Type B pancreatic cell (in vitro differentiated cells): ENCODE measurements around the gene SPOCK3. TPM values are rescaled to one million over a fixed set of nuclear protein-coding genes. Genes with fewer than 3 reads are reported as not detected.

Experiments
- DNase-seq: peaks from one replicate; pipeline ENCODE4 v3.0.0; 2021; ENCODE audit warnings: mixed read lengths; ENCODE audit not compliant: unreplicated experiment; ENCODE audit errors: extremely low spot score
- H3K27ac Mint-ChIP-seq: 2 replicates; pipeline ENCODE4 v1.8.0; 2021; ENCODE audit warnings: mild to moderate bottlenecking, mixed read lengths
- H3K27me3 Mint-ChIP-seq: 2 replicates; pipeline ENCODE4 v1.8.0; 2021; ENCODE audit warnings: mixed read lengths
- H3K36me3 Mint-ChIP-seq: 2 replicates; pipeline ENCODE4 v1.8.0; 2021; ENCODE audit warnings: mixed read lengths
- H3K4me1 Mint-ChIP-seq: one replicate; pipeline ENCODE4 v1.8.0; 2021; ENCODE audit warnings: mixed read lengths; ENCODE audit not compliant: unreplicated experiment
- H3K4me3 Mint-ChIP-seq: 2 replicates; pipeline ENCODE4 v1.8.0; 2021; ENCODE audit warnings: mild to moderate bottlenecking, mixed read lengths
- H3K9me3 Mint-ChIP-seq: 2 replicates; pipeline ENCODE4 v1.8.0; 2021; ENCODE audit warnings: mixed read lengths
- total RNA-seq: library from RNA; stranded (reverse); gene quantifications from 2 replicates; pipeline ENCODE4 v1.2.1, GENCODE V29; 2021; ENCODE audit warnings: low replicate concordance
- TF ChIP-seq, protein P1 (sequence below): fragments of 200-600 bp; sonication (generic); conservative IDR thresholded peaks from 2 replicates; pipeline ENCODE4 v1.5.0; 2021; ENCODE audit warnings: antibody characterized with exemption, mild to moderate bottlenecking

Gene SPOCK3
- total RNA-seq, 1 donor from 2014 or later, result 7.1 TPM

DNA sequence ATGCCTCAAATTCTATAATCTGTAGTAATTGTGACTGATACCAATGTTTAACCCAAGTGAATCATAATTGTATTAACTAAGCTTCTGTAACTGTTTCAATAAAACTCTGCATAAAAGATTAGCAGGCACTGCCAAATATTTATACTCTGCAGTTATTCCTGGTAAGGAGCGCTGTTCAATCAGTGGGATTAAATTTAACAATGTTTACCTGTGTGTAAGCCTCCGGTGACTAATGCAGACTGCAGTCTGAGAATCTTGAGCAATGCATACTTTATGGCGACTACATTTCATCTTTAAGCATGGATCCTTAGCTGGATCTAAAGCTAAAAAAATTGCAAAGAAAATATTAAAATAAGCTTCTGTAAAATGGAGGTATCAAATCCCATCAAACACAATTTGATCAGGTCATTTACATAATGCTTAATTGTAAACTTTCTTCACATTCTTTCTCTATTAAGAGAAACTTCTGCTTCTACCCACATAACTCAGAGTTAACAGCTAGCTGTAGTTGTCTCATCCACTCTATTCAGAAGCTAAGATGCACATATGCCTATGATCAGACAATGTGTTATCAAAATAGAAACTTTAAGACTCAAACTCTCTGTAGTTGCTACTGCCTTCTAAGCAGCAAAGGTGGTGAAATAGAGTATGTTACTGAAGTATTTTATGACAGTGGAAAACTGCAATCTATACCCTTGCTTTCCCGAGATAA lies 234.0 kb downstream of the SPOCK3 start:
- Mint-ChIP-seq H3K4me3 (no peak overlapping the region), H3K27ac (no peak overlapping the region)
- no peak for DNase-seq

DNA sequence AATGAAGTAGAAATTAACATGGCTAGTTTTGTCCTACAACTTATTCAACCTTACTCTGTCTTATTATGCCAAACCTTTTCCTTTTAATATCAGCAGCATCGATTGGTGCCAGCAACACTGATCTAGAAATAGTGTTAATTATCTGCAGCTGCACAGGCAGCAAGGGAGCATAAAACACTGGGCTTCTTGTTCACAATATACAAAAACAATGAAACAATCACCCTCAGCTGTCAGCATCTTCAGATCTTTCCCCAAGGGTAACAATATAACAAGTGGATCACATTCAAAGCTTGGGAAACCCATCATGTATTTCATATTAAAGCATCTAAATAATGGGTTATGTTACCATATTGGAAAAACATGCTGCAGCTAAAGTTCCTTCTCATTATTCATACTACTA lies 238.1 kb downstream of the SPOCK3 start:
- Mint-ChIP-seq H3K27ac (no peak overlapping the region), H3K4me3 (no peak overlapping the region), H3K4me1 (no peaks in the 10 kb centered on the region), H3K27me3 (no peaks in the 10 kb centered on the region), H3K9me3 (no peaks in the 10 kb centered on the region), H3K36me3 (no peaks in the 10 kb centered on the region)
- no peak for DNase-seq
- TF ChIP-seq, protein P1, sequence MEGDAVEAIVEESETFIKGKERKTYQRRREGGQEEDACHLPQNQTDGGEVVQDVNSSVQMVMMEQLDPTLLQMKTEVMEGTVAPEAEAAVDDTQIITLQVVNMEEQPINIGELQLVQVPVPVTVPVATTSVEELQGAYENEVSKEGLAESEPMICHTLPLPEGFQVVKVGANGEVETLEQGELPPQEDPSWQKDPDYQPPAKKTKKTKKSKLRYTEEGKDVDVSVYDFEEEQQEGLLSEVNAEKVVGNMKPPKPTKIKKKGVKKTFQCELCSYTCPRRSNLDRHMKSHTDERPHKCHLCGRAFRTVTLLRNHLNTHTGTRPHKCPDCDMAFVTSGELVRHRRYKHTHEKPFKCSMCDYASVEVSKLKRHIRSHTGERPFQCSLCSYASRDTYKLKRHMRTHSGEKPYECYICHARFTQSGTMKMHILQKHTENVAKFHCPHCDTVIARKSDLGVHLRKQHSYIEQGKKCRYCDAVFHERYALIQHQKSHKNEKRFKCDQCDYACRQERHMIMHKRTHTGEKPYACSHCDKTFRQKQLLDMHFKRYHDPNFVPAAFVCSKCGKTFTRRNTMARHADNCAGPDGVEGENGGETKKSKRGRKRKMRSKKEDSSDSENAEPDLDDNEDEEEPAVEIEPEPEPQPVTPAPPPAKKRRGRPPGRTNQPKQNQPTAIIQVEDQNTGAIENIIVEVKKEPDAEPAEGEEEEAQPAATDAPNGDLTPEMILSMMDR, result no peak

More for the DNA sequence above, 234.0 kb downstream of the SPOCK3 start:
- Mint-ChIP-seq H3K27me3 (no peaks in the 10 kb centered on the region), H3K36me3 (no peaks in the 10 kb centered on the region), H3K9me3 (no peaks in the 10 kb centered on the region), H3K4me1 (no peaks in the 10 kb centered on the region)
- TF ChIP-seq, protein P1, result no peak

DNA sequence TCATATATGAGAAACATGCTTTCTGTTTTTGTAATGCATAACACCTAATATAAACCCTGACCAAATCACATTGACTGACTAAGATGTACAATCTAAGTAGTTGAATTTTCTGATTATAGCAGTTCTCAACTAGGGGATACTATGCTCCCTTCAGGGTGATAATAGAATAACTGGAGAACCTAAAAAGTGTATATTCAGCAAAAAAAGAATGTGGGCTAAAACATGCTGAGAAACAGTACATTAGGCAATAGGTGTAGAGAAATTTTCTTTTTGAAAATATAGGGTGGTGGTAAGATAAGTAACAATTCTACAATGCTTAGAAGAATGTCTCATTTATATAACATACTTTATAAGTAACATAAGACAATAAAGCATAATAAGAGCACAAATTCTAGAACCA lies 239.6 kb downstream of the SPOCK3 start:
- TF ChIP-seq, protein P1, result no peak
- H3K4me1 Mint-ChIP-seq, result no peaks in the 10 kb centered on the region
- no peaks in the 10 kb centered on the region for H3K9me3 Mint-ChIP-seq
- H3K27ac Mint-ChIP-seq, result no peak overlapping the region
- H3K36me3 Mint-ChIP-seq, result no peaks in the 10 kb centered on the region
- no peak for DNase-seq
- no peak overlapping the region for H3K4me3 Mint-ChIP-seq
- no peaks in the 10 kb centered on the region for H3K27me3 Mint-ChIP-seq

DNA sequence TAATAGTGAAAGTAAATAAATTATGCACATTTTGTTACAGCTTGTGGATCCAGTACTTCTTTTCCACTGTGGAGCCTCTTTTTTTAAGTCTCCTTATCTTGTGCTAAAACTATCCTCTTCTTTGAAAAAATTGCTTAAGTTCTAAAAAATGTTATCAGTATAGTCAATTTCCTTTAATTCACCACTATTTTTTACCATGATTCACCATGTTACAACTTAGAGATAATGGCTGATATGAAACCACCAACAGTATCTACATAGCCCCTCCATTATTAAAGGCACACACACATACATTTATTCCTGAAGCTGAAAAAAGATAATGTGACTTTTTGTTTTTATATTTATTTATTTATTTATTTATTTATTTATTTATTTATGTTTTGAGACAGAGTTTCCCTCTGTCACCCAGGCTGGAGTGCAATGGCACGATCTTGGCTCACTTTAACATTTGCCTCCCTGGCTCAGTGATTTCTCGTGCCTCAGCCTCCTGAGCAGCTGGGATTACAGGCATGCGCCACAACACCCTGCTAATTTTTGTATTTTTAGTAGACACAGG lies 243.2 kb downstream of the SPOCK3 start:
- Mint-ChIP-seq H3K27ac (no peak overlapping the region), H3K4me3 (no peak overlapping the region), H3K27me3 (no peaks in the 10 kb centered on the region), H3K36me3 (no peaks in the 10 kb centered on the region), H3K9me3 (no peaks in the 10 kb centered on the region), H3K4me1 (no peaks in the 10 kb centered on the region)
- DNase-seq, result no peak
- TF ChIP-seq, protein P1, result no peak

DNA sequence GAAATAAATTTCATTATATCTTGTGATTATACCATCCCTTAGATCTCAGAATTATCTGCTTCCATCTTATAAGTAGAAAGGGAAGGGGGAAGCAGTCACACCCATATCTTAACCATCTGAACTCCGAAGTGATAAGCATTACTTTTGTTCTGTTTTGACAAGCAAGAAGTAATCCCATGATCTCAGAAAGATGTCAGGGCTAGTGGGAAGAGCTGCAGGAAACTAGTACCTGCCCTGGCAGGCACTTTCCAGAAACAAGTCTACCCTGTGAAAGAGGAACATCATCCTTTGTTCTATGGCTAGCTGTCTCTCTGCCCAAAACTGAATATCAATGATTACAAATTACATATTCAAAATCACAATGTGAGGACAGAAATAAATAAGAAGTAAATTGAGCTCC lies 244.4 kb downstream of the SPOCK3 start:
- no peak for DNase-seq
- no peaks in the 10 kb centered on the region for H3K4me1 Mint-ChIP-seq
- TF ChIP-seq, protein P1, result no peak
- no peaks in the 10 kb centered on the region for H3K27me3 Mint-ChIP-seq
- no peaks in the 10 kb centered on the region for H3K36me3 Mint-ChIP-seq
- no peaks in the 10 kb centered on the region for H3K9me3 Mint-ChIP-seq
- no peak overlapping the region for H3K4me3 Mint-ChIP-seq
- H3K27ac Mint-ChIP-seq, result no peak overlapping the region
